ENCODE data around the gene AUTS2.

The AUTS2 gene

GRCh38 chr7:70104243-70104642 is 506.0 kb downstream of the AUTS2 start:
- no peaks in the 10 kb centered on the region for H3K9me3 ChIP-seq (ENCODE audit: low read length)
- no peak overlapping the region for H2AFZ ChIP-seq (ENCODE audit: low read depth, low read length)
- H3K4me3 ChIP-seq (ENCODE audit: low read length): no peak overlapping the region
- H3K36me3 ChIP-seq (ENCODE audit: insufficient read depth, low read length): no peaks in the 10 kb centered on the region
- H3K4me1 ChIP-seq (ENCODE audit: insufficient read depth, low read length): peaks cover 3% of the 10 kb centered on the region
- no peaks in the 10 kb centered on the region for H3K27me3 ChIP-seq (ENCODE audit: insufficient read depth, low read length)

- Histone ChIP-seq H3K27me3 (ENCODE audit: insufficient read depth, low read length) (no peaks in the 10 kb centered on the region), H3K4me1 (ENCODE audit: insufficient read depth, low read length) (no peaks in the 10 kb centered on the region), H3K9me3 (ENCODE audit: low read length) (no peaks in the 10 kb centered on the region), H2AFZ (ENCODE audit: low read depth, low read length) (no peak overlapping the region), H3K36me3 (ENCODE audit: insufficient read depth, low read length) (peaks cover 5% of the 10 kb centered on the region), H3K4me3 (ENCODE audit: low read length) (no peak overlapping the region)
These were observed 514.8 kb downstream of the AUTS2 start for GRCh38 chr7:70113078-70113477.

- Histone ChIP-seq H3K27me3 (ENCODE audit: insufficient read depth, low read length) (no peaks in the 10 kb centered on the region), H3K9me3 (ENCODE audit: low read length) (peaks cover 1% of the 10 kb centered on the region), H3K4me1 (ENCODE audit: insufficient read depth, low read length) (no peaks in the 10 kb centered on the region), H2AFZ (ENCODE audit: low read depth, low read length) (no peak overlapping the region), H3K36me3 (ENCODE audit: insufficient read depth, low read length) (peaks cover 10% of the 10 kb centered on the region), H3K4me3 (ENCODE audit: low read length) (no peak overlapping the region)
These were observed 515.3 kb downstream of the AUTS2 start for GRCh38 chr7:70113536-70113935.

- Histone ChIP-seq H3K4me3 (ENCODE audit: low read length) (no peak overlapping the region), H3K27me3 (ENCODE audit: insufficient read depth, low read length) (no peaks in the 10 kb centered on the region), H2AFZ (ENCODE audit: low read depth, low read length) (no peak overlapping the region), H3K4me1 (ENCODE audit: insufficient read depth, low read length) (no peaks in the 10 kb centered on the region), H3K9me3 (ENCODE audit: low read length) (peaks cover 5% of the 10 kb centered on the region), H3K36me3 (ENCODE audit: insufficient read depth, low read length) (peaks cover 18% of the 10 kb centered on the region)
These were observed 516.5 kb downstream of the AUTS2 start for GRCh38 chr7:70114806-70115205.

GRCh38 chr7:70116244-70116643 is 518.0 kb downstream of the AUTS2 start:
- Histone ChIP-seq H2AFZ (ENCODE audit: low read depth, low read length) (no peak overlapping the region), H3K9me3 (ENCODE audit: low read length) (peaks cover 9% of the 10 kb centered on the region), H3K27me3 (ENCODE audit: insufficient read depth, low read length) (no peaks in the 10 kb centered on the region), H3K4me1 (ENCODE audit: insufficient read depth, low read length) (no peaks in the 10 kb centered on the region), H3K4me3 (ENCODE audit: low read length) (no peak overlapping the region), H3K36me3 (ENCODE audit: insufficient read depth, low read length) (peaks cover 18% of the 10 kb centered on the region)

GRCh38 chr7:70116867-70117266 is 518.6 kb downstream of the AUTS2 start:
- H2AFZ ChIP-seq (ENCODE audit: low read depth, low read length): no peak overlapping the region
- peaks cover 18% of the 10 kb centered on the region for H3K36me3 ChIP-seq (ENCODE audit: insufficient read depth, low read length)
- no peaks in the 10 kb centered on the region for H3K27me3 ChIP-seq (ENCODE audit: insufficient read depth, low read length)
- H3K4me1 ChIP-seq (ENCODE audit: insufficient read depth, low read length): no peaks in the 10 kb centered on the region
- no peak overlapping the region for H3K4me3 ChIP-seq (ENCODE audit: low read length)
- H3K9me3 ChIP-seq (ENCODE audit: low read length): peaks cover 9% of the 10 kb centered on the region

- no peak overlapping the region for H3K4me3 ChIP-seq (ENCODE audit: low read length)
- no peaks in the 10 kb centered on the region for H3K27me3 ChIP-seq (ENCODE audit: insufficient read depth, low read length)
- no peaks in the 10 kb centered on the region for H3K4me1 ChIP-seq (ENCODE audit: insufficient read depth, low read length)
- H3K36me3 ChIP-seq (ENCODE audit: insufficient read depth, low read length): peaks cover 18% of the 10 kb centered on the region
- H3K9me3 ChIP-seq (ENCODE audit: low read length): peaks cover 15% of the 10 kb centered on the region
- no peak overlapping the region for H2AFZ ChIP-seq (ENCODE audit: low read depth, low read length)
These were observed 522.6 kb downstream of the AUTS2 start for GRCh38 chr7:70120851-70121250.

- Histone ChIP-seq H3K27me3 (ENCODE audit: insufficient read depth, low read length) (no peaks in the 10 kb centered on the region), H2AFZ (ENCODE audit: low read depth, low read length) (no peak overlapping the region), H3K36me3 (ENCODE audit: insufficient read depth, low read length) (no peaks in the 10 kb centered on the region), H3K4me1 (ENCODE audit: insufficient read depth, low read length) (peaks cover 50% of the 10 kb centered on the region), H3K4me3 (ENCODE audit: low read length) (no peak overlapping the region), H3K9me3 (ENCODE audit: low read length) (no peaks in the 10 kb centered on the region)
These were observed 533.5 kb downstream of the AUTS2 start for GRCh38 chr7:70131817-70132216.

- Histone ChIP-seq H2AFZ (ENCODE audit: low read depth, low read length) (no peak overlapping the region), H3K27me3 (ENCODE audit: insufficient read depth, low read length) (no peaks in the 10 kb centered on the region), H3K4me1 (ENCODE audit: insufficient read depth, low read length) (peaks cover 50% of the 10 kb centered on the region), H3K9me3 (ENCODE audit: low read length) (no peaks in the 10 kb centered on the region), H3K36me3 (ENCODE audit: insufficient read depth, low read length) (no peaks in the 10 kb centered on the region), H3K4me3 (ENCODE audit: low read length) (no peak overlapping the region)
These were observed 534.1 kb downstream of the AUTS2 start for GRCh38 chr7:70132226-70132851.

GRCh38 chr7:70132852-70133690 is 534.8 kb downstream of the AUTS2 start:
- Histone ChIP-seq H3K27me3 (ENCODE audit: insufficient read depth, low read length) (no peaks in the 10 kb centered on the region), H3K4me3 (ENCODE audit: low read length) (no peak overlapping the region), H3K4me1 (ENCODE audit: insufficient read depth, low read length) (peaks cover 50% of the 10 kb centered on the region), H3K36me3 (ENCODE audit: insufficient read depth, low read length) (no peaks in the 10 kb centered on the region), H2AFZ (ENCODE audit: low read depth, low read length) (no peak overlapping the region), H3K9me3 (ENCODE audit: low read length) (no peaks in the 10 kb centered on the region)

- peaks cover 50% of the 10 kb centered on the region for H3K4me1 ChIP-seq (ENCODE audit: insufficient read depth, low read length)
- H3K36me3 ChIP-seq (ENCODE audit: insufficient read depth, low read length): no peaks in the 10 kb centered on the region
- no peaks in the 10 kb centered on the region for H3K27me3 ChIP-seq (ENCODE audit: insufficient read depth, low read length)
- no peaks in the 10 kb centered on the region for H3K9me3 ChIP-seq (ENCODE audit: low read length)
- H3K4me3 ChIP-seq (ENCODE audit: low read length): no peak overlapping the region
- H2AFZ ChIP-seq (ENCODE audit: low read depth, low read length): no peak overlapping the region
These were observed 535.9 kb downstream of the AUTS2 start for GRCh38 chr7:70134029-70134770.

- no peak overlapping the region for H2AFZ ChIP-seq (ENCODE audit: low read depth, low read length)
- H3K4me3 ChIP-seq (ENCODE audit: low read length): no peak overlapping the region
- no peaks in the 10 kb centered on the region for H3K27me3 ChIP-seq (ENCODE audit: insufficient read depth, low read length)
- peaks cover 42% of the 10 kb centered on the region for H3K4me1 ChIP-seq (ENCODE audit: insufficient read depth, low read length)
- no peaks in the 10 kb centered on the region for H3K36me3 ChIP-seq (ENCODE audit: insufficient read depth, low read length)
- no peaks in the 10 kb centered on the region for H3K9me3 ChIP-seq (ENCODE audit: low read length)
These were observed 537.4 kb downstream of the AUTS2 start for GRCh38 chr7:70135656-70136055.

- H3K4me3 ChIP-seq (ENCODE audit: low read length): no peak overlapping the region
- peaks cover 28% of the 10 kb centered on the region for H3K4me1 ChIP-seq (ENCODE audit: insufficient read depth, low read length)
- H3K36me3 ChIP-seq (ENCODE audit: insufficient read depth, low read length): no peaks in the 10 kb centered on the region
- H3K9me3 ChIP-seq (ENCODE audit: low read length): no peaks in the 10 kb centered on the region
- H2AFZ ChIP-seq (ENCODE audit: low read depth, low read length): no peak overlapping the region
- H3K27me3 ChIP-seq (ENCODE audit: insufficient read depth, low read length): no peaks in the 10 kb centered on the region
These were observed 538.9 kb downstream of the AUTS2 start for GRCh38 chr7:70137126-70137525.

Measured in neuron (in vitro differentiated cells).